Uterus (tissue), 2 donors: ENCODE measurements around the gene SMIM38.

Source experiments
- POLR2A ChIP-seq, 2 donors: fragments of 450-650 bp; IDR thresholded peaks; one replicate each; pipeline ENCODE4 v1.6.1; 2016; ENCODE audit warnings: antibody characterized with exemption in 2 of 2, mild to moderate bottlenecking in 1 of 2, moderate library complexity in 1 of 2
- TF ChIP-seq, protein P1 (sequence below), 4 experiments: fragments of 200-600 bp in 2 of 4; fragments of 450-650 bp in 2 of 4; sonication (generic) in 2 of 4; IDR thresholded peaks; one replicate each; pipeline ENCODE4 v1.5.1; 2016 to 2019; ENCODE audit warnings: antibody characterized with exemption in 4 of 4, mild to moderate bottlenecking in 2 of 4, moderate library complexity in 1 of 4

DNA sequence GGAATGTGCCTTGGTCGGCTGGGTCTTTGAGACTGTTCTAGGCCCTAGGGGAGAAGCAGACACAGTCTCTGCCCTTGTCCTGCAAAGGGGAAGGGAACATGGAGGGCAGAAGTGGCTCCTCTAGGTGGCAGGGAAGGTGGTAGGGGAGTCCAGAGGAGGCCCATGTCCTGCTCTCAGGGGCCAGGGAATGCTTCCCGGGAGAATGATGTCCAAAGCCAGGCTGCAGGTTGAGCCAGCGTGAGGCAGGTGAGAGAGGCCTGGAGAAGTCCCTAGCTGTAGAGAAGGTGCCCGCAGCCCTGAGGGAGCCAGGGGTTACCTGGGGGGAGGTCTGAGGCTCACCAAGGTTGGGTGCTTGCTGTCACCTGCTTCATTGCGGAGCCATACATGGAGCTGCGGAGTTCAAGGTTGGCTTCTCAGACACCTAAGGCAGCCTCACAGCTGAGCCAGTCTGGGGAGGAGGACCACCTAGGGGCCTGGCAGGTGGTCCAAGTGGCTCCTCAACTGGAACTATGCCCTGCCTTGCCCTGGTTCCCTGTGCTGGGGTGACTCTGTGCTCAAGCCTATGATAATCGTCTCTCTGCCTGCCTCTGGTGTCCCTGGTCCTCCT lies 46.1 kb downstream of the SMIM38 start:
- TF ChIP-seq POLR2A (IDR thresholded peaks at IDR 0.05) = no peak
- TF ChIP-seq, protein P1, sequence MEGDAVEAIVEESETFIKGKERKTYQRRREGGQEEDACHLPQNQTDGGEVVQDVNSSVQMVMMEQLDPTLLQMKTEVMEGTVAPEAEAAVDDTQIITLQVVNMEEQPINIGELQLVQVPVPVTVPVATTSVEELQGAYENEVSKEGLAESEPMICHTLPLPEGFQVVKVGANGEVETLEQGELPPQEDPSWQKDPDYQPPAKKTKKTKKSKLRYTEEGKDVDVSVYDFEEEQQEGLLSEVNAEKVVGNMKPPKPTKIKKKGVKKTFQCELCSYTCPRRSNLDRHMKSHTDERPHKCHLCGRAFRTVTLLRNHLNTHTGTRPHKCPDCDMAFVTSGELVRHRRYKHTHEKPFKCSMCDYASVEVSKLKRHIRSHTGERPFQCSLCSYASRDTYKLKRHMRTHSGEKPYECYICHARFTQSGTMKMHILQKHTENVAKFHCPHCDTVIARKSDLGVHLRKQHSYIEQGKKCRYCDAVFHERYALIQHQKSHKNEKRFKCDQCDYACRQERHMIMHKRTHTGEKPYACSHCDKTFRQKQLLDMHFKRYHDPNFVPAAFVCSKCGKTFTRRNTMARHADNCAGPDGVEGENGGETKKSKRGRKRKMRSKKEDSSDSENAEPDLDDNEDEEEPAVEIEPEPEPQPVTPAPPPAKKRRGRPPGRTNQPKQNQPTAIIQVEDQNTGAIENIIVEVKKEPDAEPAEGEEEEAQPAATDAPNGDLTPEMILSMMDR (IDR thresholded peaks at IDR 0.05) = no peak
